Parathyroid adenoma (tissue), 2 donors: ENCODE measurements around the gene SERPINF2.
"Not testable (repeated sequence)": the region's sequence is repeated elsewhere in the genome, so short reads cannot be mapped to it uniquely, and the experiment has no call there.

Experiments used
- H2AFZ ChIP-seq: fragments of 300-600 bp; sonication (generic); one replicate; pipeline ENCODE4 v1.7.0; 2017; ENCODE audit warnings: antibody characterized with exemption, mild to moderate bottlenecking
- H3K27ac ChIP-seq: fragments of 300-600 bp; sonication (generic); one replicate; pipeline ENCODE4 v1.7.0; 2017
- H3K27me3 ChIP-seq: fragments of 300-600 bp; sonication (generic); one replicate; pipeline ENCODE4 v1.7.0; 2017; ENCODE audit warnings: low read length; ENCODE audit not compliant: control insufficient read depth, insufficient read depth
- H3K36me3 ChIP-seq: fragments of 300-600 bp; sonication (generic); one replicate; pipeline ENCODE4 v1.7.0; 2017; ENCODE audit warnings: low read length; ENCODE audit not compliant: control insufficient read depth, insufficient read depth
- H3K4me1 ChIP-seq: fragments of 300-600 bp; sonication (generic); one replicate; pipeline ENCODE4 v1.7.0; 2017; ENCODE audit warnings: control low read depth
- H3K4me2 ChIP-seq: fragments of 300-600 bp; sonication (generic); one replicate; pipeline ENCODE4 v1.7.0; 2017; ENCODE audit warnings: low read length
- H3K4me3 ChIP-seq: fragments of 300-600 bp; sonication (generic); one replicate; pipeline ENCODE4 v1.7.0; 2017; ENCODE audit warnings: low read depth, low read length
- H3K79me2 ChIP-seq: fragments of 300-600 bp; sonication (generic); one replicate; pipeline ENCODE4 v1.7.0; 2017; ENCODE audit warnings: control low read depth
- H3K9ac ChIP-seq: fragments of 300-600 bp; sonication (generic); one replicate; pipeline ENCODE4 v1.7.0; 2017; ENCODE audit warnings: mild to moderate bottlenecking
- H3K9me3 ChIP-seq: fragments of 300-600 bp; sonication (generic); one replicate; pipeline ENCODE4 v1.7.0; 2017; ENCODE audit warnings: low read length; ENCODE audit not compliant: control insufficient read depth
- CTCF ChIP-seq: fragments of 300-600 bp; sonication (generic); IDR thresholded peaks from one replicate; pipeline ENCODE4 v1.7.0; 2017; ENCODE audit warnings: antibody characterized with exemption, mild to moderate bottlenecking
- donor health status: primary hyperparathyroidism.

Gene SERPINF2

GRCh38 chr17:1742371-1743087 lies at the start of gene SERPINF2:
Gene SERPINF2 (plus strand): TSS chr17:1742871. CDS start chr17:1744996, 2,125 bp downstream.
- Histone ChIP-seq H3K4me1 (no peaks in the 10 kb centered on the region), H3K27me3 (no peaks in the 10 kb centered on the region), H3K27ac (no peak within 1 kb of the TSS), H3K4me2 (no peak within 1 kb of the TSS), H3K9me3 (no peaks in the 10 kb centered on the region), H3K36me3 (no peaks in the 10 kb centered on the region), H3K4me3 (no peak within 1 kb of the TSS), H2AFZ (no peak within 1 kb of the TSS), H3K79me2 (no peaks in the 10 kb centered on the region), H3K9ac (no peak within 1 kb of the TSS)
- TF ChIP-seq CTCF, result no peak

- H3K79me2 ChIP-seq, result no peaks in the 10 kb centered on the region
- H3K4me2 ChIP-seq, result no peak overlapping the region
- H3K4me3 ChIP-seq, result no peak overlapping the region
- no peaks in the 10 kb centered on the region for H3K27me3 ChIP-seq
- H3K4me1 ChIP-seq, result no peaks in the 10 kb centered on the region
- TF ChIP-seq CTCF, result no peak
- H2AFZ ChIP-seq, result no peak overlapping the region
- no peaks in the 10 kb centered on the region for H3K36me3 ChIP-seq
- H3K27ac ChIP-seq, result no peak overlapping the region
- no peak overlapping the region for H3K9ac ChIP-seq
- H3K9me3 ChIP-seq, result no peaks in the 10 kb centered on the region
These were observed 49.3 kb upstream of the SERPINF2 start for GRCh38 chr17:1693339-1693738.

GRCh38 chr17:1695365-1695764 lies 47.3 kb upstream of the SERPINF2 start:
- Histone ChIP-seq H2AFZ (no peak overlapping the region), H3K27me3 (no peaks in the 10 kb centered on the region), H3K36me3 (no peaks in the 10 kb centered on the region), H3K79me2 (no peaks in the 10 kb centered on the region), H3K9ac (no peak overlapping the region), H3K4me3 (no peak overlapping the region), H3K27ac (no peak overlapping the region), H3K9me3 (no peaks in the 10 kb centered on the region), H3K4me1 (no peaks in the 10 kb centered on the region), H3K4me2 (no peak overlapping the region)
- no peak for TF ChIP-seq CTCF

- no peaks in the 10 kb centered on the region for H3K4me1 ChIP-seq
- no peaks in the 10 kb centered on the region for H3K36me3 ChIP-seq
- H3K4me2 ChIP-seq, result no peak overlapping the region
- no peak overlapping the region for H2AFZ ChIP-seq
- no peak for TF ChIP-seq CTCF
- no peak overlapping the region for H3K27ac ChIP-seq
- no peaks in the 10 kb centered on the region for H3K27me3 ChIP-seq
- no peaks in the 10 kb centered on the region for H3K9me3 ChIP-seq
- no peaks in the 10 kb centered on the region for H3K79me2 ChIP-seq
- no peak overlapping the region for H3K9ac ChIP-seq
- no peak overlapping the region for H3K4me3 ChIP-seq
These were observed 45.0 kb upstream of the SERPINF2 start for GRCh38 chr17:1697681-1698080.

- H3K27ac ChIP-seq, H3K27me3 ChIP-seq, H3K79me2 ChIP-seq, H3K9me3 ChIP-seq, H2AFZ ChIP-seq, H3K4me3 ChIP-seq, H3K4me2 ChIP-seq, H3K9ac ChIP-seq, H3K4me1 ChIP-seq, H3K36me3 ChIP-seq: not testable (repeated sequence)
These were observed 42.8 kb upstream of the SERPINF2 start for GRCh38 chr17:1699891-1700290.
